Colon (tissue), 2 donors: ENCODE data around the gene MDFIC.
"Not testable (repeated sequence)": the region's sequence is repeated elsewhere in the genome, so short reads cannot be mapped to it uniquely, and the experiment has no call there.

Experiments
- FAIRE-seq: peaks from 2 replicates; lab custom pipeline; 2012; peaks lifted over from hg19 to GRCh38; lab: Jason Lieb, UNC
- donor health status: control.
- donor health status: control.

Gene MDFIC

GRCh38 chr7:114922026-114922651 is at the start of gene MDFIC:
Gene MDFIC (plus strand): TSS chr7:114922094. CDS start chr7:114923034, 940 bp downstream.
- no peak for FAIRE-seq

- FAIRE-seq = no peak
Observed at GRCh38 chr7:114874170-114874569, 47.7 kb upstream of the MDFIC start.

- no peak for FAIRE-seq
Observed at GRCh38 chr7:114875186-114875585, 46.7 kb upstream of the MDFIC start.

GRCh38 chr7:114879554-114879953 is 42.3 kb upstream of the MDFIC start:
- no peak for FAIRE-seq

- FAIRE-seq = no peak
Observed at GRCh38 chr7:114885836-114886235, 36.1 kb upstream of the MDFIC start.

DNA sequence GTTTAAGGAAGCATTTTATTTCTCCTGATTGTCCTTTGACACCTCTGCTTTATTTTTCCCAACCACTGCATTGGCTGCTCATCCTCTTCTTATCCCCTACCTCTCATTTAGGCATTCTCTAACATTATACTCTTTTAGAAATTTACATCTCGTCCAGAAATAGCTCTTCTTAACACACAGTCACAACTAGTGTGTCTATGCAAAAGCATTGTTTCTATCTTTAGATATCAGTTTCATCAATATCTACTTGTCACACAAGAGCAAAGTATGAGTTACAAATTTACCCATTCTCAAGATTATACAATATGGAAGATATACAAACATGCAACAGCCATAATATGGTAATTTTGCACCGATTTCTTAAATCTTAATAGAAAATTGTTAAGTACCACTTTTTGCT is 35.7 kb upstream of the MDFIC start:
- no peak for FAIRE-seq

- FAIRE-seq = not testable (repeated sequence)
Observed at GRCh38 chr7:114889116-114889515, 32.8 kb upstream of the MDFIC start.

GRCh38 chr7:114889646-114890285 is 32.1 kb upstream of the MDFIC start:
- FAIRE-seq = no peak

DNA sequence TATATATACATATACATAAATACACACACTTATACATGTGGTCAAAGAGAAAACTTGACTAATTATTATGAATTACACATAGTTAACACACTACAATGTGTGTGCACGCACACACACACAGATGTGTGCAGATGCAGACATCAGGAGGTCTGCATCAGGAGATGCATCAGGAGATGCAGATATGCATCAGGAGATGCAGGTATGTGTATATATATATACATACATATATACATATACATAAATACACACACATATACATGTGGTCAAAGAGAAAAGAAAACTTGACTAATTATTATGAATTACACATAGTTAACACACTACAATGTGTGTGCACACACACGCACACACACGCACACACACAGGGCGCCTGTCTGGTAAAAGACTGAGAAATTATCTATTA is 31.3 kb upstream of the MDFIC start:
- no peak for FAIRE-seq

- no peak for FAIRE-seq
Observed at GRCh38 chr7:114900127-114900526, 21.8 kb upstream of the MDFIC start.

GRCh38 chr7:114901771-114902170 is 20.1 kb upstream of the MDFIC start:
- FAIRE-seq = no peak

GRCh38 chr7:114903131-114903530 is 18.8 kb upstream of the MDFIC start:
- FAIRE-seq = no peak

DNA sequence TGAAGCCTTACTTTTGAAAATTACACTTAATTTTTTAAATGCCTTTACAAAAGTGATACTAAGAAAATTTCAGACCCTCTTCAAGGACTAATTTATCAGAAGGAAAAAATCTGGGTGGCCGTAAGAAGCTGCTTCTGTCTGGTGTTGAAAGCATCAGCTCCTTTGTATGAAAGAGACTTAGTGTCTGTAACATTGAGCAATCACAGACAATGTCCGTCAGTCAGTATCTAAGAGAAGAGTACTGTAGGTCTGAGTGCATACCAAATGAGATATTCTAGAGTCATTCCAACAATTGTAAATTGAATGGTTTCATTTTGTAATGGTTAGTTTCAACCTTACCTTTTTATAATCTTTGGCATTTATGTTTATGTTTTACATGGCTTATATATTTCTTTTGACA is 11.1 kb upstream of the MDFIC start:
- FAIRE-seq = no peak

- FAIRE-seq = no peak
Observed at GRCh38 chr7:114911411-114911810, 10.5 kb upstream of the MDFIC start.

DNA sequence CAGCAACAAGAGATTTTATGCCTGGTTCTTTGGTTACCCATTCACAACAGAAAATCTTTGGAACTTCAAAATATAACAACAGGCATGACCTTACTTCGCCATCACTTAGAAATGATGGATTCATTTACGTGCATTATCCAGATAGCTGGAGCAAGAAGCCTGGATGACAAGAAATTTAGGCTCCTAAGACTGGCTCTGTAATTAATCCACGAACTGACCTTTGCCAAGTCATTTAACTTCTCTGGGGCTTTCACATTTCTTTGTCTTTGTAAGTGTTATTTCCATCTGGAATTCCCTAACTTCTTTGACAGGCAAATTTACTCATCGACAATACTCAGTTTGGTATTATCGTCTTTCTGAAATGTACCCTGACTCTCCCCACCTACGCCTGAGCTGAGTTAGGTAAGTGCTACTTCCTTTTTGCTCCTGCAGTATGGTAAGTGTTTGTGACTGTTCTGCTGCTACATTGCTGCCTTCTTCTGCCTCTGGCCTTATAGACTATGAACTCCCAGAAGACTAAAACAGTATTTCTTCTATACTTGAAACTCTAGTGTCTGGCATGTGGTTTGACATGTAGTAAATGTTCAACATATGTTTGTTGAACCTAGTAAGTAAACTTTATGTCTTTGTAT is 5.5 kb upstream of the MDFIC start:
- FAIRE-seq = no peak

- no peak for FAIRE-seq
Observed at GRCh38 chr7:114917211-114917839, 4.6 kb upstream of the MDFIC start.

GRCh38 chr7:114919587-114919986 is 2.3 kb upstream of the MDFIC start:
- no peak for FAIRE-seq

- no peak for FAIRE-seq
Observed at GRCh38 chr7:114921631-114922025, 266 bp upstream of the MDFIC start.

DNA sequence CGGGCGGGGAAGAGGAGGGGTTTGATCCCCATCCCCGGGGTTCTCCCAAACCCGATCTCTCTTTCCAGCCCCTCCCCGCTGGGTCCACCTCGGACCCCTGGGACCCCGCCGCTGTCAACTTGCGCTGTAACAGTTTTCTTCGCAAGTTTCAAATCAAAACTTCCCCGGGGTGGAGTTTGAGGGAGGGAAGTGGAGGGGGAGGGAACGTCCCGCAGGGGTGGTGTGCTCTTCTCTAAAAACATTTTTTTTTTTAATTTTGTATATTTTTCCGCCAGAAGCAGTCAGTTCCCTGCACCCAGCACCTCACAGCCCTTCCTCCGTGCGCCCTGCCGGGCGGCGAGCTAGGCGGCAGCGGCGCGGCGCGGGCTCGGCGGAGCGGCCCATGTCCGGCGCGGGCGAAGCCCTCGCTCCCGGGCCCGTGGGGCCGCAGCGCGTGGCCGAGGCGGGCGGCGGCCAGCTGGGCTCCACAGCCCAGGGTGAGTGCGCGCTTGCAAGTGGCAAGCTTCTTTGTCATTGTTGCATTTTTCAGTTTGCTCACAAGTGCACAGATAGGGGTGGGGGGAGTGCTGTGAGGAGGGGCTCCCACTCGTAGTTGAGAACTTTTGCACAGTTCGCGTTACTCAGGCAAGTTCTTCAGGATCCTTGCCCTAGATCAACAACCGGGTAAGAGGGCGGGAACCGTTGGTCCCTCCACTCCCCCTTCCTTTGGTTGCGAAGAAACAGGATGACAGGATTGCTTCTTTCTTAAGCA is 933 bp downstream of the MDFIC start:
- FAIRE-seq = no peak

GRCh38 chr7:114923403-114923713 is 1.5 kb downstream of the MDFIC start:
- no peak for FAIRE-seq

- FAIRE-seq = no peak
Observed at GRCh38 chr7:114924038-114924712, 2.3 kb downstream of the MDFIC start.

GRCh38 chr7:114925434-114925833 is 3.5 kb downstream of the MDFIC start:
- FAIRE-seq = no peak
